GM12878 (cell line): ENCODE results near the gene TRAF3IP1. TPM values are rescaled to one million over a fixed set of nuclear protein-coding genes. Genes with fewer than 3 reads are reported as not detected.

Experiments used
- ATAC-seq: fragments of 200-7000 bp; cut with Tn5 transposase; 3 replicates; pipeline ENCODE4 v1.9.1; 2020; ENCODE audit warnings: mild to moderate bottlenecking, moderate library complexity
- BruUV-seq: library from RNA; stranded (reverse); fragments of 400-500 nt; replicated peaks from 2 replicates; lab custom pipeline; 2021; lab: Mats Ljungman, UMichigan
- CTCF ChIA-PET: fragments of 300-600 bp; sonication (Branson Sonifier 250); formaldehyde crosslinking; extraction: SDS; loops from one replicate; lab custom pipeline; 2021; ENCODE audit warnings: inconsistent platforms; lab: Yijun Ruan, JAX
- POLR2A ChIA-PET: fragments of 350-600 bp; formaldehyde crosslinking; extraction: SDS; loops from one replicate; lab custom pipeline; 2021; ENCODE audit warnings: inconsistent platforms; lab: Charles Lee
- RAD21 ChIA-PET: fragments of 300-600 bp; sonication (Branson Sonifier 250); formaldehyde crosslinking; loops from one replicate; lab custom pipeline; 2023; ENCODE audit warnings: antibody characterized with exemption; ENCODE audit not compliant: unreplicated experiment; lab: Charles Lee
- SMC1A ChIA-PET: fragments of 300-600 bp; sonication (Branson Sonifier 250); formaldehyde crosslinking; loops from one replicate; lab custom pipeline; 2023; ENCODE audit not compliant: unreplicated experiment, uncharacterized antibody; lab: Charles Lee
- DNase-seq: peaks from one replicate; pipeline ENCODE4 v3.0.0-alpha.2; 2011; ENCODE audit warnings: low read depth, low spot score
- FAIRE-seq: peaks from 3 replicates; lab custom pipeline; 2011; peaks lifted over from hg19 to GRCh38; lab: Jason Lieb, UNC
- H2AFZ ChIP-seq: 2 replicates; pipeline ENCODE4 v1.6.0; 2011; ENCODE audit warnings: low read depth, low read length, control low read depth; ENCODE audit not compliant: control insufficient read depth
- H3K27ac ChIP-seq: 2 replicates; pipeline ENCODE4 v1.5.1; 2011; ENCODE audit warnings: control low read depth; ENCODE audit not compliant: control insufficient read depth, insufficient read depth
- H3K27me3 ChIP-seq, 2 experiments: replicated peaks in 1 of 2; 2 replicates each; pipeline versions ENCODE4 v1.6.0 to v1.6.1; 2011; ENCODE audit warnings: low read length in 1 of 2; ENCODE audit not compliant: control insufficient read depth in 2 of 2, insufficient read depth in 2 of 2
- H3K36me3 ChIP-seq, 2 experiments: 2 replicates each; pipeline ENCODE4 v1.5.1; 2011; ENCODE audit warnings: low read length in 1 of 2; ENCODE audit not compliant: control insufficient read depth in 2 of 2, insufficient read depth in 2 of 2
- H3K4me1 ChIP-seq: 2 replicates; pipeline ENCODE4 v1.6.1; 2011; ENCODE audit warnings: mild to moderate bottlenecking, low read length, moderate library complexity, mixed read lengths; ENCODE audit not compliant: control insufficient read depth, insufficient read depth
- H3K4me2 ChIP-seq: 2 replicates; pipeline ENCODE4 v1.6.0; 2011; ENCODE audit warnings: control low read depth; ENCODE audit not compliant: control insufficient read depth, insufficient read depth
- H3K4me3 ChIP-seq: fragments of 200-600 bp; sonication (generic); 2 replicates; pipeline ENCODE4 v1.5.1; 2016
- H3K79me2 ChIP-seq: 2 replicates; pipeline ENCODE4 v1.6.0; 2011; ENCODE audit warnings: low read length; ENCODE audit not compliant: control insufficient read depth, insufficient read depth
- H3K9ac ChIP-seq: 2 replicates; pipeline ENCODE4 v1.8.0; 2011; ENCODE audit warnings: low read length, control low read depth, mixed read lengths; ENCODE audit not compliant: control insufficient read depth, insufficient read depth
- H3K9me3 ChIP-seq: replicated peaks from 3 replicates; pipeline ENCODE4 v1.5.1; 2011; ENCODE audit warnings: mild to moderate bottlenecking, low read length; ENCODE audit not compliant: control insufficient read depth, insufficient read depth
- H4K20me1 ChIP-seq: 2 replicates; pipeline ENCODE4 v1.6.0; 2011; ENCODE audit not compliant: control insufficient read depth, insufficient read depth
- ATF7 ChIP-seq: fragments of 450-650 bp; IDR thresholded peaks from 2 replicates; pipeline ENCODE4 v1.6.1; 2016; ENCODE audit warnings: low read depth, mild to moderate bottlenecking
- IRF3 ChIP-seq: fragments of 450-650 bp; IDR thresholded peaks from 2 replicates; pipeline ENCODE4 v1.6.1; 2014; ENCODE audit warnings: mild to moderate bottlenecking
- MEF2B ChIP-seq: fragments of 450-650 bp; IDR thresholded peaks from 2 replicates; pipeline ENCODE4 v1.6.1; 2018; ENCODE audit warnings: mild to moderate bottlenecking, moderate library complexity; ENCODE audit not compliant: partially characterized antibody, poor library complexity, severe bottlenecking
- NFXL1 ChIP-seq: fragments of 450-650 bp; IDR thresholded peaks from 2 replicates; pipeline ENCODE4 v1.6.1; 2017; ENCODE audit warnings: antibody characterized with exemption, mild to moderate bottlenecking, borderline replicate concordance
- NKRF ChIP-seq: fragments of 450-650 bp; conservative IDR thresholded peaks from 2 replicates; pipeline ENCODE4 v1.6.1; 2017; ENCODE audit warnings: mild to moderate bottlenecking, moderate library complexity
- TCF12 ChIP-seq: IDR thresholded peaks from 2 replicates; pipeline ENCODE4 v1.6.1; 2011; ENCODE audit warnings: low read depth, mild to moderate bottlenecking, low read length
- ZBED1 ChIP-seq: IDR thresholded peaks from 2 replicates; pipeline ENCODE4 v1.6.1; 2016; ENCODE audit warnings: borderline replicate concordance
- ZNF207 ChIP-seq: fragments of 450-650 bp; IDR thresholded peaks from 2 replicates; pipeline ENCODE4 v1.6.1; 2014; ENCODE audit warnings: antibody characterized with exemption, mild to moderate bottlenecking, borderline replicate concordance
- ZNF384 ChIP-seq: IDR thresholded peaks from 2 replicates; pipeline ENCODE4 v1.6.1; 2012; ENCODE audit warnings: low read depth, mild to moderate bottlenecking, low read length, improper control_type of control experiment, borderline replicate concordance
- WGBS: methylation state at CpG from one replicate; pipeline ENCODE4 v1.1.6; 2016; ENCODE audit warnings: low lambda C conversion rate; ENCODE audit not compliant: insufficient replicate concordance, insufficient coverage; ENCODE audit errors: missing lambda C conversion rate; 5-methylcytosine and 5-hydroxymethylcytosine counted together
- in situ Hi-C: fragments of 300-500 bp; cut with MboI; formaldehyde crosslinking; loops from 9 replicates; pipeline ENCODE4 v1.14.3; 2018; ENCODE audit warnings: mixed read lengths
- intact Hi-C: fragments of 100-400 bp; cut with micrococcal nuclease; formaldehyde crosslinking; loops from one replicate; pipeline ENCODE4 v1.14.2; 2022; ENCODE audit not compliant: unreplicated experiment
- polyA plus RNA-seq, 11 experiments: library from polyadenylated mRNA; depleted of rRNA in 4 of 11; unstranded in 6 of 11; stranded (reverse) in 5 of 11; fragments of >200 nt; fragmentation: Nextera tagmentation in 4 of 11; fragmentation: Illumina TruSeq in 1 of 11; extraction: Ambion mirVana in 4 of 11; extraction: Trizol in 1 of 11; gene quantifications; 1 replicate in 1 of 11; 2 replicates in 10 of 11; pipeline versions ENCODE4 v1.2.1 to v1.2.3, GENCODE V29; 2011 to 2016; ENCODE audit warnings: inconsistent platforms in 2 of 11, missing spikeins in 2 of 11, low read depth in 1 of 11
- total RNA-seq, 4 experiments: library from RNA; depleted of rRNA in 3 of 4; stranded (reverse); fragments of >200 nt in 3 of 4; fragmentation: Illumina TruSeq in 1 of 4; extraction: Trizol in 1 of 4; gene quantifications; 2 replicates each; pipeline versions ENCODE4 v1.2.1 to v1.2.3, GENCODE V29; 2013 to 2021
- TF ChIP-seq, protein P1 (sequence below), 3 experiments: IDR thresholded peaks in 2 of 3; conservative IDR thresholded peaks in 1 of 3; 2 replicates each; pipeline ENCODE4 v1.5.1; 2011; ENCODE audit warnings: low read depth in 3 of 3, low read length in 3 of 3, mild to moderate bottlenecking in 3 of 3, control low read depth in 2 of 3, moderate library complexity in 2 of 3, inconsistent platforms in 1 of 3, mixed read lengths in 1 of 3; ENCODE audit not compliant: control insufficient read depth in 2 of 3, insufficient read depth in 1 of 3; ENCODE audit errors: extremely low read depth in 1 of 3
- TF ChIP-seq, protein P2 (sequence below): fragments of 450-650 bp; IDR thresholded peaks from 2 replicates; pipeline ENCODE4 v1.6.1; 2018; ENCODE audit warnings: mild to moderate bottlenecking, low read depth, moderate library complexity; ENCODE audit not compliant: partially characterized antibody

The TRAF3IP1 gene
- total and polyA plus RNA-seq, 10 of the 15 experiments (the other 5 are each of a cell fraction or from before 2014, with no cell fraction given): 1.6 to 7.5 (median 3.6) TPM

DNA sequence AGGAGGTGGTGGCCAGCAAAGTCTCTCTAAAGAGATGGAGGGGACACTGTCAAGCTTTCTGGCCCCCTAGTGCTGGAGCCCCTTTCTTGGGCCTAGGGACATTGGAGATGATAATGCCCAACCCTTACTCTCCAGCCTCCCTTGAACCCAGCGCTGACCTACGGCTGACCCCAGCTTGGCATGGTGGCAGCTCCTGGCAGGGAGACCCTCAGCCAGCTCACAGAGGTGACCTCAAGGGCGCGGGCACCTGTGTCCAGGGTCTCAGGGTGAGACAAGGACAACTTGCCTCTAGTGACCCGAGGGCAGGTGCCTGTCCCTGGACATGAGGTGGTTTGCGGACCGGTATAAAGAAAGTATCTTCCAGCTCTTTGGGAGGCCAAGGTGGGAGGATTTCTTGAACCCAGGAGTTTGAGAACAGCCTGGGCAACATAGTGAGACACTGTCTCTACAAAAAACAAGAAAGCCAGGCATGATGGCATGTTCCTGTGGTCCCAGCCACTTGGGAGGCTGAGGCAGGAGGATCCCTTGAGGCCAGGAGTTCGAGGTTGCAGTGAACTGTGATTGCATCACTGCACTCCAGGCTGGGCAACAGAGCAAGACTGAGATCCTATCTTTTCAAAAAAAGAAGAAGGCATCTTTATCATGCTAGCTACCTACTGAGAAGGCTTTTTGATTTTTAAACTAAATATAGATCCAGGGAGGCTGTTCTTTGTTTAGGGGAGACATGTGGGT lies 28.6 kb upstream of the TRAF3IP1 start (continued):
- TF ChIP-seq MEF2B (no peak), ATF7 (no peak), NFXL1 (no peak), NKRF (no peak)

- WGBS: 26% methylated on average over 9 of the region's 9 CpGs
- H3K4me2 ChIP-seq: no peak overlapping the region
- no peaks in the 10 kb centered on the region for H3K79me2 ChIP-seq
- H3K36me3 ChIP-seq: no peaks in the 10 kb centered on the region
- intact Hi-C loops (no loop called here), in situ Hi-C loops (no loop called here)
- H3K9ac ChIP-seq: no peak overlapping the region
- peaks cover 7% of the 10 kb centered on the region for H3K4me1 ChIP-seq
- ChIA-PET POLR2A (no interaction called here), SMC1A (no interaction called here), RAD21 (no interaction called here), CTCF (no interaction called here)
- FAIRE-seq (no peak), DNase-seq (no peak), ATAC-seq (no peak)
- no peak overlapping the region for H2AFZ ChIP-seq
- H3K27me3 ChIP-seq: 0 out of 4 replicates have a peak, but pooled peaks cover 0 to 2% of the 10 kb centered on the region in 2 experiments
- no peaks in the 10 kb centered on the region for H3K9me3 ChIP-seq
- H3K4me3 ChIP-seq: no peak overlapping the region
- H3K27ac ChIP-seq: no peak overlapping the region
- H4K20me1 ChIP-seq: no peaks in the 10 kb centered on the region
- BruUV-seq: no TSS peak
- TF ChIP-seq TCF12 (no peak), ZBED1 (no peak), ZNF384 (no peak), IRF3 (no peak), ZNF207 (no peak)
- TF ChIP-seq, protein P1, sequence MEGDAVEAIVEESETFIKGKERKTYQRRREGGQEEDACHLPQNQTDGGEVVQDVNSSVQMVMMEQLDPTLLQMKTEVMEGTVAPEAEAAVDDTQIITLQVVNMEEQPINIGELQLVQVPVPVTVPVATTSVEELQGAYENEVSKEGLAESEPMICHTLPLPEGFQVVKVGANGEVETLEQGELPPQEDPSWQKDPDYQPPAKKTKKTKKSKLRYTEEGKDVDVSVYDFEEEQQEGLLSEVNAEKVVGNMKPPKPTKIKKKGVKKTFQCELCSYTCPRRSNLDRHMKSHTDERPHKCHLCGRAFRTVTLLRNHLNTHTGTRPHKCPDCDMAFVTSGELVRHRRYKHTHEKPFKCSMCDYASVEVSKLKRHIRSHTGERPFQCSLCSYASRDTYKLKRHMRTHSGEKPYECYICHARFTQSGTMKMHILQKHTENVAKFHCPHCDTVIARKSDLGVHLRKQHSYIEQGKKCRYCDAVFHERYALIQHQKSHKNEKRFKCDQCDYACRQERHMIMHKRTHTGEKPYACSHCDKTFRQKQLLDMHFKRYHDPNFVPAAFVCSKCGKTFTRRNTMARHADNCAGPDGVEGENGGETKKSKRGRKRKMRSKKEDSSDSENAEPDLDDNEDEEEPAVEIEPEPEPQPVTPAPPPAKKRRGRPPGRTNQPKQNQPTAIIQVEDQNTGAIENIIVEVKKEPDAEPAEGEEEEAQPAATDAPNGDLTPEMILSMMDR (IDR thresholded peaks at IDR 0.05 in 2 of 3, conservative IDR thresholded peaks at IDR 0.05 in 1 of 3; ENCODE audit: control insufficient read depth in 2 of 3, extremely low read depth in 1 of 3, insufficient read depth in 1 of 3, low read depth in 3 of 3, low read length in 3 of 3): no peak
- TF ChIP-seq, protein P2, sequence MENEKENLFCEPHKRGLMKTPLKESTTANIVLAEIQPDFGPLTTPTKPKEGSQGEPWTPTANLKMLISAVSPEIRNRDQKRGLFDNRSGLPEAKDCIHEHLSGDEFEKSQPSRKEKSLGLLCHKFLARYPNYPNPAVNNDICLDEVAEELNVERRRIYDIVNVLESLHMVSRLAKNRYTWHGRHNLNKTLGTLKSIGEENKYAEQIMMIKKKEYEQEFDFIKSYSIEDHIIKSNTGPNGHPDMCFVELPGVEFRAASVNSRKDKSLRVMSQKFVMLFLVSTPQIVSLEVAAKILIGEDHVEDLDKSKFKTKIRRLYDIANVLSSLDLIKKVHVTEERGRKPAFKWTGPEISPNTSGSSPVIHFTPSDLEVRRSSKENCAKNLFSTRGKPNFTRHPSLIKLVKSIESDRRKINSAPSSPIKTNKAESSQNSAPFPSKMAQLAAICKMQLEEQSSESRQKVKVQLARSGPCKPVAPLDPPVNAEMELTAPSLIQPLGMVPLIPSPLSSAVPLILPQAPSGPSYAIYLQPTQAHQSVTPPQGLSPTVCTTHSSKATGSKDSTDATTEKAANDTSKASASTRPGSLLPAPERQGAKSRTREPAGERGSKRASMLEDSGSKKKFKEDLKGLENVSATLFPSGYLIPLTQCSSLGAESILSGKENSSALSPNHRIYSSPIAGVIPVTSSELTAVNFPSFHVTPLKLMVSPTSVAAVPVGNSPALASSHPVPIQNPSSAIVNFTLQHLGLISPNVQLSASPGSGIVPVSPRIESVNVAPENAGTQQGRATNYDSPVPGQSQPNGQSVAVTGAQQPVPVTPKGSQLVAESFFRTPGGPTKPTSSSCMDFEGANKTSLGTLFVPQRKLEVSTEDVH: no peak
Observed at GRCh38 chr2:238294046-238294392, 26.3 kb upstream of the TRAF3IP1 start.
